ENCODE measurements around the gene HDHD3.

GRCh38 chr9:113388833-113389232, 12.0 kb upstream of the HDHD3 start:
- TF ChIP-seq, protein P1, sequence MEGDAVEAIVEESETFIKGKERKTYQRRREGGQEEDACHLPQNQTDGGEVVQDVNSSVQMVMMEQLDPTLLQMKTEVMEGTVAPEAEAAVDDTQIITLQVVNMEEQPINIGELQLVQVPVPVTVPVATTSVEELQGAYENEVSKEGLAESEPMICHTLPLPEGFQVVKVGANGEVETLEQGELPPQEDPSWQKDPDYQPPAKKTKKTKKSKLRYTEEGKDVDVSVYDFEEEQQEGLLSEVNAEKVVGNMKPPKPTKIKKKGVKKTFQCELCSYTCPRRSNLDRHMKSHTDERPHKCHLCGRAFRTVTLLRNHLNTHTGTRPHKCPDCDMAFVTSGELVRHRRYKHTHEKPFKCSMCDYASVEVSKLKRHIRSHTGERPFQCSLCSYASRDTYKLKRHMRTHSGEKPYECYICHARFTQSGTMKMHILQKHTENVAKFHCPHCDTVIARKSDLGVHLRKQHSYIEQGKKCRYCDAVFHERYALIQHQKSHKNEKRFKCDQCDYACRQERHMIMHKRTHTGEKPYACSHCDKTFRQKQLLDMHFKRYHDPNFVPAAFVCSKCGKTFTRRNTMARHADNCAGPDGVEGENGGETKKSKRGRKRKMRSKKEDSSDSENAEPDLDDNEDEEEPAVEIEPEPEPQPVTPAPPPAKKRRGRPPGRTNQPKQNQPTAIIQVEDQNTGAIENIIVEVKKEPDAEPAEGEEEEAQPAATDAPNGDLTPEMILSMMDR (IDR thresholded peaks at IDR 0.05), result no peak
- no peak for TF ChIP-seq POLR2AphosphoS5 (IDR thresholded peaks at IDR 0.05)
